Activated B cell treated with CpG ODN at 0.5 μM for 24 hours (primary cell): Measurements from ENCODE around the gene XPC. TPM values are rescaled to one million over a fixed set of nuclear protein-coding genes. Genes with fewer than 3 reads are reported as not detected.

Experiments used
- ATAC-seq: fragments of 200-7000 bp; cut with Tn5 transposase; one replicate; pipeline ENCODE4 v1.10.0; 2021; ENCODE audit warnings: low read depth, mild to moderate bottlenecking, moderate library complexity
- CTCF ChIA-PET: fragments of 350-600 bp; sonication (Branson Sonifier 250); formaldehyde crosslinking; loops from one replicate; lab custom pipeline; 2021; ENCODE audit warnings: antibody characterized with exemption; lab: Charles Lee
- POLR2A ChIA-PET: fragments of 350-600 bp; sonication (Branson Sonifier 250); formaldehyde crosslinking; loops from one replicate; lab custom pipeline; 2021; ENCODE audit warnings: antibody characterized with exemption; lab: Charles Lee
- DNase-seq: peaks from one replicate; pipeline ENCODE4 v3.0.0; 2022
- H3K27ac Mint-ChIP-seq: one replicate; pipeline ENCODE4 v1.8.0; 2020; ENCODE audit warnings: mixed read lengths
- H3K27me3 Mint-ChIP-seq: one replicate; pipeline ENCODE4 v1.8.0; 2021; ENCODE audit warnings: mixed read lengths
- H3K36me3 Mint-ChIP-seq: one replicate; pipeline ENCODE4 v1.8.0; 2021; ENCODE audit warnings: low read depth, mixed read lengths
- H3K4me1 Mint-ChIP-seq: one replicate; pipeline ENCODE4 v1.8.0; 2021; ENCODE audit warnings: mixed read lengths
- H3K4me3 Mint-ChIP-seq: one replicate; pipeline ENCODE4 v1.8.0; 2020; ENCODE audit warnings: mild to moderate bottlenecking, mixed read lengths
- H3K9me3 Mint-ChIP-seq: one replicate; pipeline ENCODE4 v1.8.0; 2020; ENCODE audit warnings: mixed read lengths
- CTCF ChIP-seq: fragments of 200-600 bp; IDR thresholded peaks from one replicate; pipeline ENCODE4 v1.8.0; 2022; ENCODE audit warnings: antibody characterized with exemption, mild to moderate bottlenecking
- intact Hi-C: fragments of 100-400 bp; cut with micrococcal nuclease; formaldehyde crosslinking; loops from one replicate; pipeline ENCODE4 v1.15.1; 2024
- total RNA-seq: library from RNA; stranded (reverse); gene quantifications from 2 replicates; pipeline ENCODE4 v1.2.3, GENCODE V29; 2022

Gene XPC
- total RNA-seq, 1 donor from 2014 or later, result 35.4 TPM

GRCh38 chr3:14211621-14212020, 33.2 kb upstream of the XPC start:
- TF ChIP-seq CTCF, result no peak
- intact Hi-C loops, result no loop called here
- Mint-ChIP-seq H3K4me3 (no peak overlapping the region), H3K27ac (no peak overlapping the region), H3K27me3 (no peaks in the 10 kb centered on the region), H3K4me1 (no peaks in the 10 kb centered on the region), H3K9me3 (no peaks in the 10 kb centered on the region), H3K36me3 (no peaks in the 10 kb centered on the region)
- POLR2A ChIA-PET, result interaction anchor here (0.9 kb wide), 1 partner anchor 33 kb away, joined by 3 read pairs; the partner anchor contains the start of genes LSM3 and XPC
- ATAC-seq, result no peak
- CTCF ChIA-PET, result interaction anchor here (3.4 kb wide), 1 partner anchor 8 kb away, joined by 16 read pairs; no protein-coding TSS in a partner anchor
- no peak for DNase-seq

GRCh38 chr3:14210843-14211594, 32.6 kb upstream of the XPC start:
- Mint-ChIP-seq H3K9me3 (no peaks in the 10 kb centered on the region), H3K27ac (no peak overlapping the region), H3K36me3 (no peaks in the 10 kb centered on the region), H3K27me3 (no peaks in the 10 kb centered on the region), H3K4me1 (no peaks in the 10 kb centered on the region), H3K4me3 (no peak overlapping the region)
- TF ChIP-seq CTCF, result no peak
- DNase-seq (no peak), ATAC-seq (no peak)
- CTCF ChIA-PET, result interaction anchor here (3.4 kb wide), 1 partner anchor 7 kb away, joined by 16 read pairs; no protein-coding TSS in a partner anchor
- POLR2A ChIA-PET, result no interaction called here
- intact Hi-C loops, result no loop called here

GRCh38 chr3:14210290-14210688, 31.9 kb upstream of the XPC start:
- no peaks in the 10 kb centered on the region for H3K4me1 Mint-ChIP-seq
- no peak overlapping the region for H3K27ac Mint-ChIP-seq
- CTCF ChIA-PET, result no interaction called here
- no peaks in the 10 kb centered on the region for H3K9me3 Mint-ChIP-seq
- POLR2A ChIA-PET, result no interaction called here
- no peak overlapping the region for H3K4me3 Mint-ChIP-seq
- TF ChIP-seq CTCF, result no peak
- intact Hi-C loops, result no loop called here
- no peaks in the 10 kb centered on the region for H3K36me3 Mint-ChIP-seq
- no peaks in the 10 kb centered on the region for H3K27me3 Mint-ChIP-seq
- DNase-seq (no peak), ATAC-seq (no peak)

- intact Hi-C loops, result no loop called here
- Mint-ChIP-seq H3K27ac (no peak overlapping the region), H3K4me3 (no peak overlapping the region), H3K27me3 (no peaks in the 10 kb centered on the region), H3K4me1 (no peaks in the 10 kb centered on the region), H3K36me3 (no peaks in the 10 kb centered on the region), H3K9me3 (no peaks in the 10 kb centered on the region)
- no peak for TF ChIP-seq CTCF
- CTCF ChIA-PET, result no interaction called here
- POLR2A ChIA-PET, result no interaction called here
- no peak for ATAC-seq
- DNase-seq, result no peak
These were observed 31.3 kb upstream of the XPC start for GRCh38 chr3:14209581-14210289.

GRCh38 chr3:14208977-14209394, 30.6 kb upstream of the XPC start:
- Mint-ChIP-seq H3K27me3 (no peaks in the 10 kb centered on the region), H3K27ac (no peak overlapping the region), H3K36me3 (no peaks in the 10 kb centered on the region), H3K9me3 (no peaks in the 10 kb centered on the region), H3K4me1 (no peaks in the 10 kb centered on the region), H3K4me3 (no peak overlapping the region)
- ATAC-seq, result no peak
- ChIA-PET POLR2A (no interaction called here), CTCF (no interaction called here)
- intact Hi-C loops, result no loop called here
- no peak for TF ChIP-seq CTCF
- no peak for DNase-seq
